Esophagus muscularis mucosa (tissue), 4 donors: ENCODE measurements around the gene OR10H5. TPM values are rescaled to one million over a fixed set of nuclear protein-coding genes. Genes with fewer than 3 reads are reported as not detected.
"Not testable (repeated sequence)": the region's sequence is repeated elsewhere in the genome, so short reads cannot be mapped to it uniquely, and the experiment has no call there.

Experiments used
- DNase-seq: peaks from one replicate; pipeline ENCODE4 v3.0.0-alpha.2; 2017; ENCODE audit errors: extremely low spot score
- H3K27ac ChIP-seq, 4 donors: fragments of 200-600 bp; sonication (generic); replicated peaks in 1 of 4; 1 replicate in 3 of 4; 2 replicates in 1 of 4; pipeline ENCODE4 v1.5.1; 2016 to 2019; ENCODE audit warnings: mild to moderate bottlenecking in 1 of 4
- H3K27me3 ChIP-seq, 4 donors: fragments of 200-600 bp; sonication (generic); one replicate each; pipeline versions ENCODE4 v1.5.1 to v1.6.0; 2016 to 2019
- H3K36me3 ChIP-seq, 4 donors: fragments of 200-600 bp; sonication (generic); one replicate each; pipeline ENCODE4 v1.5.1; 2016 to 2019
- H3K4me1 ChIP-seq, 4 donors: fragments of 200-600 bp; sonication (generic); one replicate each; pipeline ENCODE4 v1.5.1; 2016 to 2019
- H3K4me3 ChIP-seq, 4 donors: fragments of 200-600 bp; sonication (generic); 1 replicate in 2 of 4; 2 replicates in 2 of 4; pipeline ENCODE4 v1.5.1; 2016 to 2019; ENCODE audit warnings: mild to moderate bottlenecking in 4 of 4, moderate library complexity in 1 of 4
- H3K9me3 ChIP-seq, 4 donors: fragments of 200-600 bp; sonication (generic); 1 replicate in 3 of 4; 2 replicates in 1 of 4; pipeline ENCODE4 v1.5.1; 2016 to 2019
- EP300 ChIP-seq: sonication (generic); formaldehyde crosslinking; IDR thresholded peaks from one replicate; pipeline ENCODE4 v1.6.1; 2017; ENCODE audit warnings: antibody characterized with exemption
- POLR2A ChIP-seq: fragments of 450-650 bp; IDR thresholded peaks from one replicate; pipeline ENCODE4 v1.6.1; 2017; ENCODE audit warnings: antibody characterized with exemption, moderate library complexity, mild to moderate bottlenecking, low read depth
- POLR2AphosphoS5 ChIP-seq, 2 donors: sonication (generic); formaldehyde crosslinking; IDR thresholded peaks; one replicate each; pipeline ENCODE4 v1.6.1; 2017; ENCODE audit warnings: antibody characterized with exemption in 2 of 2
- WGBS: methylation state at CpG from one replicate; pipeline ENCODE4 v1.1.5; 2018; 5-methylcytosine and 5-hydroxymethylcytosine counted together
- intact Hi-C: fragments of 100-400 bp; cut with DNase I; formaldehyde crosslinking; loops from one replicate; pipeline ENCODE4 v1.15.1; 2023
- total RNA-seq, 4 donors: library from RNA; depleted of rRNA; stranded (reverse); fragments of >200 nt; gene quantifications; one replicate each; pipeline versions ENCODE4 v1.1.0 to v1.2.1, GENCODE V29; 2016
- TF ChIP-seq, protein P1 (sequence below), 3 experiments: fragments of 200-600 bp in 2 of 3; fragments of 450-650 bp in 1 of 3; sonication (generic) in 2 of 3; IDR thresholded peaks; one replicate each; pipeline ENCODE4 v1.5.1; 2017 to 2019; ENCODE audit warnings: antibody characterized with exemption in 3 of 3, mild to moderate bottlenecking in 2 of 3, moderate library complexity in 1 of 3

OR10H5 gene
- total RNA-seq, 4 donors from 2014 or later: 0.06 TPM; not detected in 3

GRCh38 chr19:15838351-15838750 lies 50.9 kb downstream of the OR10H5 start:
- Histone ChIP-seq H3K36me3 (no peaks in the 10 kb centered on the region), H3K4me3 (no peak overlapping the region), H3K9me3 (no peaks in the 10 kb centered on the region), H3K4me1 (peaks cover 7 to 16% (median 14%) of the 10 kb centered on the region in 4 donors), H3K27ac (no peak overlapping the region), H3K27me3 (peaks cover 0 to 12% (median 0%) of the 10 kb centered on the region in 4 donors)
- DNase-seq: no peak
- 98% methylated on average over 3 of the region's 3 CpGs for WGBS
- intact Hi-C loops: no loop called here
- TF ChIP-seq POLR2AphosphoS5 (IDR thresholded peaks at IDR 0.05) (no peak), POLR2A (no peak), EP300 (no peak)
- TF ChIP-seq, protein P1, sequence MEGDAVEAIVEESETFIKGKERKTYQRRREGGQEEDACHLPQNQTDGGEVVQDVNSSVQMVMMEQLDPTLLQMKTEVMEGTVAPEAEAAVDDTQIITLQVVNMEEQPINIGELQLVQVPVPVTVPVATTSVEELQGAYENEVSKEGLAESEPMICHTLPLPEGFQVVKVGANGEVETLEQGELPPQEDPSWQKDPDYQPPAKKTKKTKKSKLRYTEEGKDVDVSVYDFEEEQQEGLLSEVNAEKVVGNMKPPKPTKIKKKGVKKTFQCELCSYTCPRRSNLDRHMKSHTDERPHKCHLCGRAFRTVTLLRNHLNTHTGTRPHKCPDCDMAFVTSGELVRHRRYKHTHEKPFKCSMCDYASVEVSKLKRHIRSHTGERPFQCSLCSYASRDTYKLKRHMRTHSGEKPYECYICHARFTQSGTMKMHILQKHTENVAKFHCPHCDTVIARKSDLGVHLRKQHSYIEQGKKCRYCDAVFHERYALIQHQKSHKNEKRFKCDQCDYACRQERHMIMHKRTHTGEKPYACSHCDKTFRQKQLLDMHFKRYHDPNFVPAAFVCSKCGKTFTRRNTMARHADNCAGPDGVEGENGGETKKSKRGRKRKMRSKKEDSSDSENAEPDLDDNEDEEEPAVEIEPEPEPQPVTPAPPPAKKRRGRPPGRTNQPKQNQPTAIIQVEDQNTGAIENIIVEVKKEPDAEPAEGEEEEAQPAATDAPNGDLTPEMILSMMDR (IDR thresholded peaks at IDR 0.05): no peak

- H3K4me1 ChIP-seq: peaks cover 7 to 16% (median 14%) of the 10 kb centered on the region in 4 donors
- H3K9me3 ChIP-seq, DNase-seq, H3K27ac ChIP-seq, H3K36me3 ChIP-seq, intact Hi-C loops, H3K4me3 ChIP-seq: not testable (repeated sequence)
- 66% methylated on average over 4 of the region's 4 CpGs for WGBS
- peaks cover 0 to 12% (median 0%) of the 10 kb centered on the region in 4 donors for H3K27me3 ChIP-seq
These were observed 52.4 kb downstream of the OR10H5 start for GRCh38 chr19:15839888-15840287.

GRCh38 chr19:15840833-15841232 lies 53.4 kb downstream of the OR10H5 start:
- Histone ChIP-seq H3K4me1 (peaks cover 4 to 14% (median 9%) of the 10 kb centered on the region in 4 donors), H3K27ac (no peak overlapping the region), H3K4me3 (no peak overlapping the region), H3K9me3 (no peaks in the 10 kb centered on the region), H3K27me3 (peaks cover 0 to 12% (median 0%) of the 10 kb centered on the region in 4 donors), H3K36me3 (no peaks in the 10 kb centered on the region)
- intact Hi-C loops: no loop called here
- WGBS: 61% methylated on average over 2 of the region's 2 CpGs
- no peak for DNase-seq
- TF ChIP-seq POLR2A (no peak), POLR2AphosphoS5 (IDR thresholded peaks at IDR 0.05) (no peak), EP300 (no peak)
- TF ChIP-seq, protein P1 (IDR thresholded peaks at IDR 0.05): no peak

- TF ChIP-seq, protein P1 (IDR thresholded peaks at IDR 0.05): no peak
- no peak for TF ChIP-seq POLR2AphosphoS5 (IDR thresholded peaks at IDR 0.05)
- TF ChIP-seq POLR2A: no peak
- TF ChIP-seq EP300: no peak
- intact Hi-C loops: no loop called here
- H3K36me3 ChIP-seq: no peaks in the 10 kb centered on the region
- 51% methylated on average over 9 of the region's 11 CpGs for WGBS
- no peaks in the 10 kb centered on the region for H3K9me3 ChIP-seq
- H3K4me3 ChIP-seq: no peak overlapping the region
- H3K27me3 ChIP-seq: peaks cover 0 to 12% (median 0%) of the 10 kb centered on the region in 4 donors
- DNase-seq: no peak
- H3K27ac ChIP-seq: no peak overlapping the region
- peaks cover 0 to 8% (median 4%) of the 10 kb centered on the region in 4 donors for H3K4me1 ChIP-seq
These were observed 54.6 kb downstream of the OR10H5 start for GRCh38 chr19:15841875-15842569.

GRCh38 chr19:15843203-15843893 lies 55.9 kb downstream of the OR10H5 start:
- WGBS: 57% methylated on average over 5 of the region's 5 CpGs
- no peak overlapping the region for H3K4me3 ChIP-seq
- DNase-seq: no peak
- H3K9me3 ChIP-seq: no peaks in the 10 kb centered on the region
- H3K27me3 ChIP-seq: peaks cover 0 to 12% (median 0%) of the 10 kb centered on the region in 4 donors
- TF ChIP-seq POLR2AphosphoS5 (IDR thresholded peaks at IDR 0.05): no peak
- no peak for TF ChIP-seq POLR2A
- no peak for TF ChIP-seq EP300
- TF ChIP-seq, protein P1 (IDR thresholded peaks at IDR 0.05): no peak
- no peaks in the 10 kb centered on the region for H3K36me3 ChIP-seq
- H3K27ac ChIP-seq: no peak overlapping the region
- intact Hi-C loops: no loop called here
- no peaks in the 10 kb centered on the region for H3K4me1 ChIP-seq

DNA sequence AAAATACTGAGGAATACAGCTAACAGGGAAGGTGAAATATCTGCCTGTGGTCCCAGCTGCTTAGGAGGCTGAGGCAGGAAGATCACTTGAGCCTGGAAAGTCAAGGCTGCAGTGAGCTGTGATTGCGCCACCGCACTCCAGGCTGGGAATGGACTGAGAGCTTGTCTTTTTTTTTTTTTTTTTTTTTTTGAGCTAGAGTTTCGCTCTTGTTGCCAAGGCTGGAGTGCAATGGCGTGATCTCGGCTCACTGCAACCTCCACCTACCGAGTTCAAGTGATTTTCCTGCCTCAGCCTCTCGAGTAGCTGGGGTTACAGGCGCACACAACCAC lies 56.4 kb downstream of the OR10H5 start:
- H3K36me3 ChIP-seq, intact Hi-C loops, H3K4me1 ChIP-seq, DNase-seq, H3K27ac ChIP-seq, H3K4me3 ChIP-seq, H3K9me3 ChIP-seq: not testable (repeated sequence)
- peaks cover 0 to 12% (median 0%) of the 10 kb centered on the region in 4 donors for H3K27me3 ChIP-seq
- 43% methylated on average over 6 of the region's 8 CpGs for WGBS
